BJ (cell line): ENCODE data around the gene LRRC25. TPM values are rescaled to one million over a fixed set of nuclear protein-coding genes. Genes with fewer than 3 reads are reported as not detected.
A peak's percentile ranks its signal among the peaks of the same experiment; 100 is the strongest.

Source experiments
- CTCF ChIA-PET: fragments of 350-600 bp; formaldehyde crosslinking; extraction: SDS; loops from one replicate; lab custom pipeline; 2021; ENCODE audit warnings: antibody characterized with exemption, inconsistent platforms; lab: Yijun Ruan, JAX
- POLR2A ChIA-PET: fragments of 300-600 bp; sonication (Branson Sonifier 250); formaldehyde crosslinking; extraction: SDS; loops from one replicate; lab custom pipeline; 2021; ENCODE audit warnings: antibody characterized with exemption; lab: Charles Lee
- DNase-seq: peaks from one replicate; pipeline ENCODE4 v3.0.0-alpha.2; 2011; ENCODE audit warnings: low read depth
- H3K27me3 ChIP-seq: 2 replicates; pipeline ENCODE4 v1.6.0; 2011; ENCODE audit warnings: low read length; ENCODE audit not compliant: control insufficient read depth, insufficient read depth
- H3K36me3 ChIP-seq: 2 replicates; pipeline ENCODE4 v1.5.1; 2011; ENCODE audit warnings: low read length; ENCODE audit not compliant: control insufficient read depth, insufficient read depth
- H3K4me3 ChIP-seq: 2 replicates; pipeline ENCODE4 v1.5.1; 2011; ENCODE audit warnings: low read depth, mild to moderate bottlenecking, control low read depth, low read length
- CTCF ChIP-seq: IDR thresholded peaks from 2 replicates; pipeline ENCODE4 v1.5.1; 2011; ENCODE audit warnings: low read depth, mild to moderate bottlenecking, control low read depth, inconsistent platforms, low read length, moderate library complexity; ENCODE audit not compliant: insufficient read depth
- polyA plus RNA-seq: library from polyadenylated mRNA; depleted of rRNA; stranded (reverse); fragments of >200 nt; gene quantifications from 2 replicates; pipeline ENCODE4 v1.2.3, GENCODE V29; 2011

The LRRC25 gene
- polyA plus RNA-seq, 1 experiment: 0.06 TPM

DNA sequence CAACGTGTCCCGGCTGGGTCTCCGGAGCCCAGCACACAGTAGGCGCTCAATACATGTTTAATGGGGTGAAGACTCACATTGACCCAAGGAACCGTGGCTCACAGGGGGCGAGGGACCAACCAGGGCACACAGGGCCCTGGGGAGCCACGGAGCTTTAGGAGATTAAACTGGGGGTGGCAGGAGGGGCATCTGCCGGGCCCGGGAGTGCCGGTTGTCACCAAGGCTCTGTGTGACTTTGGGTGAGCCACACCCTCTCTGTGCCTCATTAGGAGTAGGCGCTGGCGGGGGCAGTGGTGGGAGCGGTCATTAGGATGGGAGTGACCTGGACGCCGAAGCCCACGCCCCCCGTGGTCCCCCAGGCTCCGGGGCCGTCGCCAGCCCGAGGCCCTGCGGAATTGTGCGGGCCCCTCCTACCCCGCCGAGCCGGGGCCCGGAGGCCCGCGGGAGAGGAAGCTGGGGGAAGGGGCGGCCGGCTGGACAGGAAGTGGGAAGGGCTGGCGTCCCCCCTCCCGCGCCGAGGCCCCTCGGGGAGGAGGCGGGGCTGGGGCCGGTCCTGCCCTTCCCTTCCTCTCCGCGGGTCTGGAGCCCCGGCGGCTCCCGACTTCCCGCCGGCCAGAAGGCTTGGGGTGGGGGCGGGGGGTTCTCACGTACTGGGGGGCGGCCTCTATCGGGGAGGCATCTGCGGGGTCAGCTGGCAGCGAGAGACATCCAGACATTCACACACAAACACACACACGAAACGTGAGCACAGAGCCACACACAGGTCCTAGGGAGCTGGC lies 20.0 kb upstream of the LRRC25 start:
- CTCF ChIA-PET: interaction anchor here (0.7 to 12.0 kb wide), 9 partner anchors 11 to 171 kb away, joined by 3 to 101 read pairs (median 5); partner anchors contain the start of genes GDF15 and REX1BD
- DNase-seq: no peak
- TF ChIP-seq CTCF: no peak

GRCh38 chr19:18416778-18417249 lies 19.4 kb upstream of the LRRC25 start:
- DNase-seq: no peak
- peak overlapping the region; percentile 35 for H3K4me3 ChIP-seq
- no peak for TF ChIP-seq CTCF
- H3K27me3 ChIP-seq: no peaks in the 10 kb centered on the region
- no peaks in the 10 kb centered on the region for H3K36me3 ChIP-seq
- ChIA-PET CTCF (interaction anchor here (0.7 to 12.0 kb wide), 11 partner anchors 11 to 172 kb away, joined by 3 to 101 read pairs (median 6); partner anchors contain the start of genes GDF15 and REX1BD), POLR2A (interaction anchor here (0.8 kb wide), 2 partner anchors 20 to 83 kb away, joined by 3 read pairs; no protein-coding TSS in a partner anchor)

More for the DNA sequence above, 20.0 kb upstream of the LRRC25 start:
- Histone ChIP-seq H3K4me3 (peak overlapping the region; percentile 35), H3K27me3 (no peaks in the 10 kb centered on the region), H3K36me3 (peaks cover 1% of the 10 kb centered on the region; the same call in 1 of the 2 replicates)
- POLR2A ChIA-PET: interaction anchor here (0.6 to 0.8 kb wide), 4 partner anchors 83 to 352 kb away, joined by 3 read pairs; no protein-coding TSS in a partner anchor

GRCh38 chr19:18415178-18415867 lies 17.9 kb upstream of the LRRC25 start:
- no peaks in the 10 kb centered on the region for H3K36me3 ChIP-seq
- DNase-seq: no peak
- POLR2A ChIA-PET: no interaction called here
- H3K27me3 ChIP-seq: no peaks in the 10 kb centered on the region
- H3K4me3 ChIP-seq: peak overlapping the region; percentile 26
- CTCF ChIA-PET: interaction anchor here (0.8 to 12.0 kb wide), 14 partner anchors 13 to 230 kb away, joined by 3 to 126 read pairs (median 5); partner anchors contain the start of genes GDF15, LSM4 and PGPEP1
- no peak for TF ChIP-seq CTCF

- POLR2A ChIA-PET: no interaction called here
- Histone ChIP-seq H3K27me3 (no peaks in the 10 kb centered on the region), H3K36me3 (no peaks in the 10 kb centered on the region), H3K4me3 (peak overlapping the region; percentile 26)
- no peak for TF ChIP-seq CTCF
- DNase-seq: no peak
- CTCF ChIA-PET: interaction anchor here (0.8 to 12.0 kb wide), 13 partner anchors 13 to 229 kb away, joined by 3 to 126 read pairs (median 5); partner anchors contain the start of genes GDF15, LSM4 and PGPEP1
Measured at GRCh38 chr19:18414504-18415177, 17.2 kb upstream of the LRRC25 start.
